Activated T-helper 1 cell treated with anti-CD3 and anti-CD28 coated beads, Interleukin-2, amount 50 U/mL, for 16 hours (primary cell): ENCODE data around the gene ZBTB40.

ENCODE experiments used
- DNase-seq, 2 donors: peaks; one replicate each; pipeline ENCODE4 v3.0.0-alpha.2; 2020; ENCODE audit warnings: low read depth in 1 of 2, low spot score in 1 of 2

Gene ZBTB40

DNA sequence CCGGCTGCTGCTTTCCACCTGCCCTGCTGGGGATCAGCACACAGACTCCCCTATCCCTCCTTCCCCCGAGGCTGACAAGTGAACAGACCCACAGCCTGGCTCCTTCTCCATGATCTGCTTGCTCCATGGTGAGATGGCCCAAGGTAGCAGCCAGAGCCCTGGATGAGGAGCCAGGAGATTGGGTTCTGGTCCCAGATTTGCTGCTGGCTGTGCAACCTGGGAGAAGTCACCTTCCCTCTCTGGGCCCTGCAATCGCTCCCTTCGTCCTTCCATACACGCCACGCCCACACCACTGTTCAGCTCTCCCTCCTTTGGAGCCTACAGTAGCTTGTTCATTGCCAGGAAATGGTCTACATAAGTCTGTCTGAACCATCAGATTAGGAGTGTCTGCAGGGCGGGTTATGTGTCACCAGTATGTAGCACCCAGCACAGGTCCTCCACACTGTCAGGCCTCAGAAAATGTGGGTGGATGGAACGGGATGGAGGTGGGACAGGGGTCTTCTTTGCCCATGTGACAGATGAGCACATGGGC lies 102.4 kb downstream of the ZBTB40 start:
- DNase-seq, result no peak

DNA sequence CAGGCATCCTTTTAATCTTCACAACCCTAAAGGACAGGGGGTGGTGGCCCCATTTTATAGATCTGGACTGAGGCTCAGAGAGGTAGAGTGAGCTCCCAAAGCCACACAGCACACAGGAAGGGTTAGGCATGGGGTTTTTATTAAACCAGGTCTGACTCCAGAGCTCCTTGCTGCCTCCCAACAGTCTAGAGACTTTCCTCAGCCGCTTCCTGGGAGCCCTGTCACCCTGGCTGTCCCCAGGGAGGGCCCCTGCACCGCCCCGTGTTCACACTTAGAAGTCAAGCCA lies 103.7 kb downstream of the ZBTB40 start:
- DNase-seq, result no peak

DNA sequence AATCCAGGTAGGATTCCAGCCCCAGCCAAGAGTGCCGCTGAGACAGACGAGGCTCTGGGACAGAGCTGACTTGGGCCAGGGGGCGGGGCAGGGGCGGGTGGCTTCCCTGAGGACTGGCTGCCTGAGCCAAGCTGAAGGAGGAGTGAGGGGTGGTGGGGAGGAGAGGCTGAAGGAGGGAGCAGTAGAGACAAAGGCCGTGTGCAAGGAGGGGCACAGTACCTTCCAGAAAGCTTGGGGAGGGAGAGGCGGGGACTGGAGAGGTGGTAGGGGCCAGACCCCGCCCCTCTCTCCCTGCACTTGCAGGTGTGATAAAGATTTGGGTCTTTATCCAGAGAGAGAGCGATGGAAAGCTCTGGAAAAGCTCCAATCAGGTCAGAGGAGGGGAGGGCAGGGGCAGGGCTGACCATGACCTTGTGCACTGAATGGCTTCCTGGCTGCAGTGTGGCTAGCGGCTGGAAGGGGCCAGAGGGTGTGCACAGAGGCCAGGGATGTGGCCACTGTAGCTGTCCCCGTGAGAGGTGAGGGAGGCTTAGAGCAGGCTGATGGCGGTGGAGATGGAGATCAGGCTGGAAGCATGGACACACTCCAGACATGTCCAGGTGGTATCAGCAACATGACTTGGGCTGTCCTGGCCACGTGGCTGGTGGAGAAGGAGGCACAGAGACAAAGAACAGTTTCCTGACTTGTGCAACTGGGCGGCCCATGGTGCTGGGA lies 104.9 kb downstream of the ZBTB40 start:
- no peak for DNase-seq

DNA sequence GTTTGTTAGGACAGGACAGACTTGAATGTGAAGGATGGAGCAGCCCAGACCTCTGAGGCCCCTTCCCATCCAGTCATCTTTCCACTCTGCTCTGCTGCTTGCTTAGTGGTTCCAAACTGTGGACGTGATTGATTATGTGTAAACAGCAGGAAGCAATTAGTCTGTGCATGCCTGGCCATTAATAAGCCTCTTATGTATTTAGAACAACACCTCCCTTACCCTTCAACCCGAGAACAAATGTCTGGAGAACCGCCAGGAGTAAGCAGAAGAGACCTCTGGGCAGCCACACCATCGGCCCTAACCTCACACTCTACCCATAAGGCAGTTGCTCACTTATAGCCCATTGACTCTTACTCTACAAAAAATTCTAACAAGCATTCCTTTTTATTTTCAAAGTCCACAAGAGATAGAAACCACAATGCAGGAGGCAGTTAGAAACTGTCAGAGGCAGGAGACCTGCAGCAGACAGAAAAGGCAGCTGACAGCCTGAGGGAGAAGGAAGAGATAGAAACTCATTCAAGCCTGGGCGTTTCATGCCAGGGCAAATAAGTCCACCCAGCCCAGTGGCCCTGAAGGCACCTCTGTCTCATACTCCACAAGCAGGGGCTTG lies 105.8 kb downstream of the ZBTB40 start:
- DNase-seq, result no peak

DNA sequence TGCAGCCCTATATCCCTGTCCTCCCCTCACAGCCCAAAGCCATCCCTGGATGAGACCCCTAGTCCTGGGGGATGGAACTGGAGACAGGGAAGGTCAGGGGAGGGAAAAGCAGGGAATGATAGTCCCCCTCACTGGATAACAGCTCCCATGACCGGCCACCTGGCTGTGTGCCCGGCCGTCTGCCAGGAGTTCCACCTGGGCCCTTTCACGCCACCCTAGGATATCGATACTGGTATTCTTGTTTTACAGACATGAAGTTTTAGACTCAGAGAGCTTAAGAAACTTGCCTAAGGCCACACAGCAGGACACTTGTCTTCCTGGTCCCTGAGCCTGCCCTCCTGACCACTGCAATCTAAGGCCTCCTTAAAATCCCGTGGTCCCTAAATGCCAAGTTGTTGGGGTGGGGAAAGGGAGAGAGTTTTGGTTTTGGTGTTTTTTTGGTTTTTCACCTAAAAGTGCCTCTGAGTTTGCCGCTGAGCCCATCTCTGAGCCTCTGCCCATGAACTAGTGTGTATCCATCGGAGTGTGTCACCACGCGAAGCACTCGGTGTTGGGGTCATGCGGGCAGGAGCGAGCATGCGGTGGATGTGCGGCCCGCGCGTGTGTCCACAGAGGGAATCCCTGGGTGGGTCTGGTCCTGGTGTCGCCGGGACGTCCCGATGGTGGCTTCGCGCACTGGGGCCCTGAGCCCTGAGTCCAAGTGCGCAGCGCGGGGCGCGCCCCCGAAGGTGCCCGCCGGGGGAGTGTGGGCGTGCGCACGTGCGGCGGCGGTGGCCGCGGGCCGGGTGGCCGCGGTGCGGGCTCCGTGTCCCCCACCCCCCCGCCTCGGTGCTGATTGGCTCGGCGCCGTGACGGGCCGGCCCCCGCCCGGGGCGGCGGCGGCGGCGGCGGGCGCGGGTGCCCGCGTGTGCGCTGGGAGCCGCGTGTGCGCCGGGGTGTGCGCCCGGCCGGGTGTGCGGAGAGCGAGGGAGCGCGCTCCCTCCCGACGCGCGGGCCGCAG lies 111.2 kb downstream of the ZBTB40 start, which contains the start of gene EPHA8:
Gene EPHA8 (plus strand): TSS at position 906 of the 1,000 bp plus-strand sequence. CDS start 147 bp downstream, outside the sequence.
- DNase-seq, result no peak

DNA sequence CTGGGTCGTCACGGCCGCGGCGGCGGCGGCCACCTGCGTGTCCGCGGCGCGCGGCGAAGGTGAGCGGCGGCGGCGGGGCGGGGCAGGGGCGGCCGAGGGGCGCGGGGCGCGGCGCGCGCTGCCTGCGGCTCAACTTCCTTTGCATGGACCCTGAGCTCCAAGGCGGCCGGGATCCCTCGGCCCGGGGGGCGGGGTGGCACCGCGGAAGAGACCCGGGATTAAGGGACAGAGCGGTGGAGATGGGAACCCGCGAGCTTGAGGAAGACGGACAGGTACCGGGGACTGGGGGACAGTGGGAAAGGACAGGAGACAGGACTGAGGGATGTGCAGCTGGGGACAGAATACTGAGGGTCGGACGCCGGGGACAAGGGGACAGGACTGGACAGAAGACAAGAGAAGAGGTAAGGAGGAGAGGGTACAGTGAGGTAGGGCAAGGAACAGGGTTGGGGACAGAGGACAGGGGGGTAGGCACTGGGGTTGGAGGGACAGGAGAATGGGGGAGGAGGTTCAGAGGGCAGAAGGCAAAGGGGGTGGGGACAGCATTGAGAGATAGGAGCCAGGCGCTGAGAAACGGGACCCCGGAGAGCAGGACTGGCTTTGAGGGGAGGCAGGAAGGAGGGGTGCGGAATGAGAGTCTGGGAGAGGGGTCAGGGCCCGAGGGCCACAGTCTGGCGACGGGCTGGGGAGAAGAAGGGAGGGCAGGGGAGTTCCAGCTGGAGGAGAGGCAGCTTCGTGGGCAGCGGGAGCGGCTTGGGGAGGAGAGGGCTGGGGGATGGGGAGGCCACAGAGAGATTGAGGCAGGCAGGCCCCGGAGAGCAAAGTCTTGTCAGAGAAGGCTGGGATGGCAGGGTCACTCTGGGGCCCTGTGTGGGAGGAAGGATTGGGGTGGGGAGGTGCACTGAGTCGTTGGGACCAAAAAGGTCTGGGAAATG lies 112.3 kb downstream of the ZBTB40 start:
- DNase-seq, result no peak

DNA sequence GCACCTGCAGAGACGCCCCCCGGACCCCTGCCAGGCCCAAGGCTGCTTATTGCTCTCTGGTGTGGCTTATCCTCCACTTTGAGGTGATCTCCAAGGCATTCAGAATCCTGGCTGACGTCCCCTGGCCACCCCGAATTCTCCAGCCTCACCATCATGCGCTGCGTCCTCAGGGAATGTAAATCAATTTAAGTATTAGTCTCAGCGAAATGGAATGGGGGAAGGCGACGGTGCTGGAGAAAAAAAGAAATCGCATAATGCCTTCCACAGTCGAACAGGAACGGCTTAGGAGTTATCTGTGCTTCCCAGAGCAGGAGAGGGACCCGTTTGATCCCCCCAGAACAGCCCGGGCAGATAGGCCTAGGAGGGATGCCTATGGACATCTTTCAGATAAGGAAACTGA lies 114.5 kb downstream of the ZBTB40 start:
- DNase-seq, result no peak

DNA sequence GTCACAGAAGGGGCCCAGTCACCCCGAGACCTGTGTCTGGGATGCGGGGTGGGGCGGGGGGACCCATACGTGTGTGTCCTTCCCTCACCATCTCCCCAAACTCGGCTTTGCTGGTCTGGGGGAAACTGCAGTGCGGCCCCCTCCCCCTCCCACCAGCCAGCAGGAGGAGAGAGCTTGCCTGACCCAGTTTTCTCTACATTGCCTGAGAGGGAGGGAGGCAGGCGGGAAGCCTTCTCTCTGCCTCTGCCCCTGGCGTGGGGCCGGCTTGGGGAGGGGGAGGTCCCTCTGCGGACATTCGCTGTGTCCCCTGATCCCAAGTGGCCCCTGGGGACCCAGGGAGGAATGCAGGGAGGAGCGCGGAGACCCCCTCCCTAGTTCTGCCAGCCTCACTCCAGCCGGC lies 115.5 kb downstream of the ZBTB40 start:
- no peak for DNase-seq

DNA sequence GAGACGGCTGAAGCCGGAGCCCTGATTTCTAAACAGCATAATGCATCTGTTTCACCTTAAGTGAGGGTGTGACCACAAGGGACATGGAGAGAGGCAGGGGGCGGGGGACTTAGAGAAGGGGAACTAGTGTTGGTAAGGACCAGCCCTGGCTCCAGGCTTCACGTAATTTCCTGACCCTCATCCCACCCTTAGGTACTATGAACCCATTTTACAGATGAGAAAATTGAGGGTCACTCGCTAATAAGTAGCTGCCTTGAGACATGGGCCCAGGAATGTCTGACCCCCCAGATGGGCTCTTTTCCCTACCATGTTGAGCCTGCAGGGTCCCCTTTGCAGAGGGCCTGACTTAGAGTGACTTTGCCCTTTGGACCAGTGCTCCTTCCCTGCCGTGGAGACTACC lies 116.3 kb downstream of the ZBTB40 start:
- no peak for DNase-seq

DNA sequence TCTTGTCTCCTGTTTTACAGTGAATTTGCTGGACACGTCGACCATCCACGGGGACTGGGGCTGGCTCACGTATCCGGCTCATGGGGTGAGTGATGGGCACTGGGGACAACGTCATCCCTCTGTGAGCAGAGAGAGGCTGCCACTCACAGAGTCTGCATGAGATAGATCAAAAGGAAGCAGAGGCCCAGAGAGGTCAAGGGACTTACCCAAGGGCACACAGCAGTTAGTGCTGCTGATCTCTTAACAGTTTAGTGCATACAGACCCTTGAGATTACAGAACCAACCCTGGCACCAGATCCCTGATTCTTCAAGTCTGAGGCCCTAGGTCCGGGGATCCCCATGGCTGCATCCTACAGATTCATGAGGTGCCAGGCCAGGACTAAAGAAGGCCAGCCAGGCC lies 117.6 kb downstream of the ZBTB40 start:
- no peak for DNase-seq

DNA sequence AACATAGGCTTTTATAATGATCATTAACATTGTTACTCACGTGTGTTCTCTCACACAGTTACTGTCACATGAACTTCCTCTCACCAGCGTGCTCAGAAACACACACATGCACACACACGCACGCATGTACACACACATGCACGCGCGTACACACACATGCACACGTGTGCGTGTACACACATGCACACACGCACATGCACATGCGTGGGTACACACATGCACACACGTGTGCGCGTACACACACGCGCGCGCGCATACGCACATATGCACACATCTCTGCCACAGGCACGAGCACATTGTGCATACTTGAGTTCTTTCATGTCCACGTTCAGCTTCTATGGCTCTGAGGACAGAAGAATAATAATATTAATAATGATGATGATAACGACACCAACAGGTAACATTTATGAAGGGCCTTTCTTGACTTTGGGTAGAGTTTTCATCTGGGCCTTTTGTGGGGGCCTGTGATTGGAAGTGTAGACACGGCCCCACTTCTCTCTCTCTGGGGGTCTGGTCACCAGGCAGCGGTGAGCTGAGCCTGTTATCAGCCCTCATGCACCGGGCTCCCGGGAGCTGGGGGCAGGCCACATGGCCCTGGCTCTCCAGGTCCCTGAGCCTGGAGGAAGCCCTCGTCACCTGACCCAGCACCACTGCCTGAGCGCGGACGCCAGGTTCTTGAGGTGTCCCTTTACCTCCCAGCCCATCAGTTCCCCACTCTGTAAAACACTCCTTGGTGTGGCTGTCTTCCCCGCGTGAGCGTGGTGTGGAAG lies 118.7 kb downstream of the ZBTB40 start:
- no peak for DNase-seq

DNA sequence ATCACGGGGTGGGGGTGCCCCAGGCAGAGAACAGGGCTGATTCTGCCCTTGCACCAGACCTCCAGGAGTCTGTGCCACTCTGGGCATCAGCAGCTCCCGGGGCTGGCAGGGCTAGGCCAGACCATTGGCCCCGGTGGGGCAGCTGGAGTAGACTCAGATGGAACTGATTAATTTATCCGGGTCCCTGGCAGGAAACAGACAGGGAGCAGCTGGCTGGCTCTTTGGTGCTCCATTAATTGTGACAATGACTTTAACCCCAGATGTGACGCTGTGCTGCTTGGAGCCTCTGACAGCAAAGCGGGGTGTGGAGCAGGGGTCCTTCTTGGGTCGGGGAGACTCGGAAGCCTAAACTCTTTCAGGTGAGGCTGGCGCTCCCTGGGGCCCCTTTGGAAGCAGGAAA lies 121.2 kb downstream of the ZBTB40 start:
- DNase-seq, result no peak

DNA sequence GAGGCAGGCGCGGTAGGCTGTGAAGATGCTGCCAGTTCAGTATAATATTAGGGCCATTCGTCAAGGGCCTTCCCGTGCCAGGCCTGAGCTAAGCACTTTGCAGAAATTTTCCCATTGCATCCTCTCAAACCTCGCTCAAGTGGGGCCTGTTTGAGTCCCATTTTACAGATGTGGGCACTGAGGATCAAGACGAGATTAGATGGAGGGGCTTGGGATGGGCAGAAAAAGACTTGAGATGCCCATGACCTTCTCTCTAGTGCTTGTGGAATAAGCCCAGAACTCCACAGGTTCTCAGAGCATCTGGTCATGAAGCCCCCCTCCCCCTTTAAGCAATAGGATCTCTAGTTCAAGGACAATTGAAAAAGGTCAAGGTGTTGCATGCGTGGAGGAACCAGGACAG lies 121.6 kb downstream of the ZBTB40 start:
- DNase-seq, result no peak

DNA sequence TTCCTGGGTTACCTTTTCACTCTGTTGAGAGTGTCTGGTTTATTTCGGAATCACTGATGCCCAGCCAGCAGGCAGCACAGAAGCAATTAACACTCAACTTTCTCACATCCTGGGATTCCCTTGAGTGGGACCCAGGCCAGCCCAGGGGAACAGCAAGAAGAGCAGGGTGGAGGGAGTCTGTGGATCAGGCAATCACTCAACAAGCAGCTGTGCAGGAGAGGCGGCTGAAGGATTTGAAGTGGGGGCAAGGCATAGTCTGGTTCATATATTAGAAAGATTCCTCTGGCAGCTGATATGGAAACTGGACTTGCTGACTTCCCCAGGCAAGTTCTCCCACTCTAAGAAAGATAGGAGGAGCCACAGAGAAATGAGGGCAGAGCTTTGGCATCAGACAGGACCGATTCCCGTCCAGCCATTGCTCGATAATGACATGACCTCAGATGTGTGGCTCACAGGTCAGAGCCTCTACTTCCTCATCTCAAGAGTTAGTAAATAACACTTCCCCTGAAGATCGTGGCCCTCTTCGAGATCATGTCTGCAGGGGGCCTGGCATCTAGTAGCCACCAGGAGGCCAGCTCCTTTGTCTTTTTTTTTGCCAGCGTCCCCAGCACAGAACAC lies 124.0 kb downstream of the ZBTB40 start:
- DNase-seq, result no peak

DNA sequence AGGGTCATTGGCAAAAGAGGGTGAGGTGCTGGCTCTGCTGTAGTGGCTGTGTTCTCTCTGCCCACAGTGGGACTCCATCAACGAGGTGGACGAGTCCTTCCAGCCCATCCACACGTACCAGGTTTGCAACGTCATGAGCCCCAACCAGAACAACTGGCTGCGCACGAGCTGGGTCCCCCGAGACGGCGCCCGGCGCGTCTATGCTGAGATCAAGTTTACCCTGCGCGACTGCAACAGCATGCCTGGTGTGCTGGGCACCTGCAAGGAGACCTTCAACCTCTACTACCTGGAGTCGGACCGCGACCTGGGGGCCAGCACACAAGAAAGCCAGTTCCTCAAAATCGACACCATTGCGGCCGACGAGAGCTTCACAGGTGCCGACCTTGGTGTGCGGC lies 124.5 kb downstream of the ZBTB40 start:
- DNase-seq, result no peak

DNA sequence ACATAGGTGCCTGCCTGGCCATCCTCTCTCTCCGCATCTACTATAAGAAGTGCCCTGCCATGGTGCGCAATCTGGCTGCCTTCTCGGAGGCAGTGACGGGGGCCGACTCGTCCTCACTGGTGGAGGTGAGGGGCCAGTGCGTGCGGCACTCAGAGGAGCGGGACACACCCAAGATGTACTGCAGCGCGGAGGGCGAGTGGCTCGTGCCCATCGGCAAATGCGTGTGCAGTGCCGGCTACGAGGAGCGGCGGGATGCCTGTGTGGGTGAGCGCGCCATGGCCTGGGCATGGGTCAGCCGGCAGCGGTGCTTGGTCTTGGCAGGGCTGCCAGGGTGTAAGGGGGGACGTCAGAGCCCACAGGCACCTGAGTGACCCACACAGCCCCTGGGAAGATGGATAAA lies 125.0 kb downstream of the ZBTB40 start:
- no peak for DNase-seq

DNA sequence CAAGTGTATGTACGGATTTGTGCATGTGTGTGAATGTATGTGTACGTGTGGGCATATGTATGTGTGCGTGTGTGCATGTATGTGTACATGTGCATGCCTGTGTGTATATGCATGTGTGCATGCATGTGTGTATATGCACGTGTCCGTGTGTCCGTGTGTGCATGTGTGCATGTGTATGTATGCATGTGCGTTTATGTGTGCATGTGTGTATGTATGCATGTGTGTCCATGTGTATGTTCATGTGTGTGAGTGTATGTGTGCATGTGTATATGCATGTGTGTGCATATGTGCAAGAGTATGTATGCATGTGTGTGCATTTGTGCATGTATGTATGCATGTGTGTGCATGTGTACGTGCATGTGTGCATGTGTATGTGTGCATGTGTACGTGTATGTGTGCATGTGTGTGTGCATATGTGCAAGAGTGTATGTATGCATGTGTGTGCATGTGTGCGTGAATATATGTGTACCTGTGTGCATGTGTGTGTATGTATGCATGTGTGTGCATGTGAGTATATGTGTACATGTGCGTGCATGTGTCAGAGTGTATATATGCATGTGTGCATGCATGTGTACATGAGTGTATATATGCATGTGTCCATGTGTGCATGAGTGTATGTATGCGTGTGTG lies 127.2 kb downstream of the ZBTB40 start:
- no peak for DNase-seq

DNA sequence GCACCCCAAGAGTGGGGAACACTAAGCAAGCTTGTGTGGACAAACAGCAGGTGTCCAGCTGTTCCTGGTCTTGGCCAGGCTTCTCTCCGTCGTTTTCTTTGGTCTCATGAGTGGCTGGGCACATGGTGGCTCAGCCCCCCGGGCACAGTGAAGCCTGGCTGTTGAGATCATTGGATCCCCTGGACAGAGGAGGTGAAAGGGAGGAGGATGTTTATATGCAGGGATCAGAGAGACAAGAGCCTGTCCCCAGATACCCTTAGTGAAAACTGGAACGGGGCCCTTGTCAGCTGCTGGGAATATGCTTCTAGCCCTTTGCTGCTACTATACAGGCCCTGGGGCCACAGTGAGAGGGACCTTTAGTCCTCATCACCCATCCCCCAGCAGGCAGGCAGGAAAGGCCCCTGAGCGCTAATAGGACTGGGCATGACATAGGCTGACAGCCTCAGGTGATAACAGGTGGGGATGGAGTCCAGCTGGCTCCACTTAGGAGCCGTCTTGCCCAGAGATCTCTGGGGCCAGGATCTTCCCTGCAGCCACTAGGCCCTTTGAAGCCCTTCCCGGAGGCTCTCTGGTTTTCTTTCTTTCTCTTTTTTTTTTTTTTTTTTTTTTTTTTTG lies 128.0 kb downstream of the ZBTB40 start:
- DNase-seq, result no peak
